Astrocyte of the cerebellum (primary cell): ENCODE measurements around the gene MAN1A1.

ENCODE experiments used
- DNase-seq: peaks from one replicate; pipeline ENCODE4 v3.0.0-alpha.2; 2011; ENCODE audit warnings: low read depth
- H3K4me3 ChIP-seq: 2 replicates; pipeline ENCODE4 v1.5.1; 2011; ENCODE audit warnings: mild to moderate bottlenecking, low read depth, low read length, moderate library complexity
- in situ Hi-C: cut with HindIII; loops from 2 replicates; pipeline ENCODE4 v1.10.0; 2017; ENCODE audit warnings: low sequenced_read_pairs
- TF ChIP-seq, protein P1 (sequence below): IDR thresholded peaks from 2 replicates; pipeline ENCODE4 v1.5.1; 2012; ENCODE audit warnings: low read length, low read depth, moderate library complexity, mild to moderate bottlenecking; ENCODE audit errors: missing control alignments

Gene MAN1A1

DNA sequence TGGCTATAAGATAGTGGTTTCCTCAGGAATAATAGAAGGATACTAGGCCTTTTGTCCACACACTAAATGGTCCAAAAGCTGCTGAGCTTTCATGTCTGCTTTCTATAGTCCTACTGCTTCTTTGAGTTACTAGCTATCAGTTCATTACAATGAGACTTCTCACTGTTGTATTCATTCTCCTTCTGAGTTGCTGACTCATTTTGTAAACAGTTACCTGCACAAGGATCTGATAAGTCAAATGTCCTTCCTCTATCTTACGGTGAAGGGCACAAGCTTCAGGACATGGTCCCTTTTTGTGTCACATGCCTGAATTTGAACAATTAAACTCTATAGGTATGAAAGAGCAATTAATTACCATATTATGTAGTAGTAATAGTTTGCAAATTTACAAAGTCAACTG lies 90.5 kb downstream of the MAN1A1 start:
- no peak for DNase-seq
- H3K4me3 ChIP-seq = no peak overlapping the region
- TF ChIP-seq, protein P1, sequence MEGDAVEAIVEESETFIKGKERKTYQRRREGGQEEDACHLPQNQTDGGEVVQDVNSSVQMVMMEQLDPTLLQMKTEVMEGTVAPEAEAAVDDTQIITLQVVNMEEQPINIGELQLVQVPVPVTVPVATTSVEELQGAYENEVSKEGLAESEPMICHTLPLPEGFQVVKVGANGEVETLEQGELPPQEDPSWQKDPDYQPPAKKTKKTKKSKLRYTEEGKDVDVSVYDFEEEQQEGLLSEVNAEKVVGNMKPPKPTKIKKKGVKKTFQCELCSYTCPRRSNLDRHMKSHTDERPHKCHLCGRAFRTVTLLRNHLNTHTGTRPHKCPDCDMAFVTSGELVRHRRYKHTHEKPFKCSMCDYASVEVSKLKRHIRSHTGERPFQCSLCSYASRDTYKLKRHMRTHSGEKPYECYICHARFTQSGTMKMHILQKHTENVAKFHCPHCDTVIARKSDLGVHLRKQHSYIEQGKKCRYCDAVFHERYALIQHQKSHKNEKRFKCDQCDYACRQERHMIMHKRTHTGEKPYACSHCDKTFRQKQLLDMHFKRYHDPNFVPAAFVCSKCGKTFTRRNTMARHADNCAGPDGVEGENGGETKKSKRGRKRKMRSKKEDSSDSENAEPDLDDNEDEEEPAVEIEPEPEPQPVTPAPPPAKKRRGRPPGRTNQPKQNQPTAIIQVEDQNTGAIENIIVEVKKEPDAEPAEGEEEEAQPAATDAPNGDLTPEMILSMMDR = no peak
- in situ Hi-C loops = no loop called here

DNA sequence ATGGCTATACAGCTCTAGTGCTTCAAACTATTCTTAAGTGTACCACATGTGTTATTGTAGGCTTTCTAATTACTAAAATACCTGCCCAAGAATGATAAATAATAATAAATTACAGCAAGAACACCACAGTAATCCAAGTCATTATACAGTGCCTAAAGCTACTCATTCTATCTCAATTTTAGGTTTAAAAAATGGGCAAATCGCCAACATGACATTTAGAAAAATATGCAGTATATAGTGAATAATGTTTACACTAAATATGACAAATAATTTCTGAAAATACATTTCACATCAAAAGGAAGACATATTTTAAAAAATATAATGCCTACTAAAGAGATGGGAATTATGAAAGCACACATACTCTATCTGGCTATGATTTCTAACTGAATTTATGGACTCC lies 91.8 kb downstream of the MAN1A1 start:
- H3K4me3 ChIP-seq = no peak overlapping the region
- DNase-seq = no peak
- TF ChIP-seq, protein P1 = no peak
- in situ Hi-C loops = no loop called here

DNA sequence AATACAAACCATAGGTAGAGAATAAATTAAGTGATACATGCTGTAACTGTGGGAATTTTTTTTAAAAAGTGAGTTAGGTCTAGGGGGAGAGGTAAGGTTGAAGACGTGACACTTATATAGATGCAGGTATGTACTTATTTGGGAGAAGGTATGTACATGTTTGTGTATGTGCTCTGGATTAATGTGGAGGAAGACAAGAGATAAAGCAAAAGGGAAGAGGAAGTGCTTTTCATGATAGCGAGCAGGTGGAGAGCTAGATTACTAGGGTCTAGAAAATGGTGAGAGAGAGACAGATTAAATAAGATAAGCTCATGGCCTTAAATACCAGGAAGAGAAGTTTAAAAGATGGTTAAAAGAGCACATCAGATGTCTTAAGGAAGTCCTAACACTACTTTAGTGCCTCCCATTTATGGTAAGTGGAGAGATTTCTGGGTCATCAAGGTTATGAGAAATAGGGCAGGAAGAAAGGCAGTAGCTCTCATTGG lies 92.5 kb downstream of the MAN1A1 start:
- TF ChIP-seq, protein P1 = no peak
- H3K4me3 ChIP-seq = no peak overlapping the region
- in situ Hi-C loops = no loop called here
- no peak for DNase-seq

DNA sequence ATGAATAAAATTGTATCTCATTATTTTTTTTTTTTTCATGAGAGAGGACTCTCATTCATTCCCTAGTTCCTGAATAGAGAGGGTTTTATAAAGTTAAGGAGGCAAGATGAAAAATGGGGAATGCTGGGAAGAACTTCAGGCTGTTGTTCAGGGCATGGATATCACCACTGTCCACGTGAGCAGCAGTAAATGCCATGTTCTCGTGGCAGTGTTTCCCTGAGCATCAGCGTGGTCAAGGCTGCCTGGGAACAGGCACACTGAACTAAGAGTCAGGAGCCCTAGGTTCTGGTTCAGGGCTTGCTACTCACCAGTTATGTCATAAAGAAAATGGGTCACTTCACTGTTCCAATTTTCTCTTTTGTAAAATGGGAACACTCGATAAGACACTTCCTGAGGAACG lies 93.2 kb downstream of the MAN1A1 start:
- TF ChIP-seq, protein P1 = no peak
- DNase-seq = no peak
- no peak overlapping the region for H3K4me3 ChIP-seq
- in situ Hi-C loops = no loop called here

DNA sequence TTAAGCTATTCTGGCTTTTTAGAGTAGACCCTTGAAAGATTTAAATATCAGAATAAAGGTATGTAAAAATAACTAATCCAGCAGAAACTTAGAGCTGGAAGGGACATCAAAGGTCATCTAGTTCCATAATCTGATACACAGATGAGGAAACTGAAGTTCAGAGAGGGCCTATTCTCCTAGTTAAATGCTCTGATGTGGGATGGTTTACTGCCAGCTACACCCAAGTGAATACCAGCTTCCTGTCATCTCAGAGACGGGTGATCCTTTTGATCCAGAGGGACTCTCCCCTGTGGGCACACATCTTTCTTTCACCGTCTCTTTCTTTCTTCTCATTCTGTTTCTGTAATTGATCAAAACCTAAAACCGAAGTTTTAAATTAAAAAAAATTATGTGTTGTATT lies 94.1 kb downstream of the MAN1A1 start:
- DNase-seq = no peak
- in situ Hi-C loops = no loop called here

DNA sequence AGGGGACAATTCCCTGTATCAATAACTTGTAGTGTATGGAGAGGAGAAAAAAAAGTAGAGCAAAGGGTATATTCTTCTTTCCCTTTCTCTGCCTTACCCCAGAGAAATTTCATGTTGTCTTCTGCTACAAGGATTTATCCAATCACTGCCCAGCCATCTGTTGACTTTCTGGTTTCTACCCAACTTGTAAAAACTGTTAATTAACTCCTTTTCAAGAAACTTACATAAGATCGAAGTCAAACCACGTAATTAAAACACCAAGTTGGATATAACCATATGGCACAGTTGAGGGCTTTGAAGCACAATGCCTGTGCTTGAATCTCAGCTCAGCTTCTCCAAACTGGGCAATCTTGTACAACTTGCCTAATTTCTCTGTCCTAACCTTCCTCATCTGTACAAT lies 99.5 kb downstream of the MAN1A1 start:
- H3K4me3 ChIP-seq = no peak overlapping the region
- no peak for DNase-seq
- TF ChIP-seq, protein P1 = no peak
- in situ Hi-C loops = no loop called here

More for the DNA sequence above, 94.1 kb downstream of the MAN1A1 start:
- H3K4me3 ChIP-seq = no peak overlapping the region
- TF ChIP-seq, protein P1 = no peak

DNA sequence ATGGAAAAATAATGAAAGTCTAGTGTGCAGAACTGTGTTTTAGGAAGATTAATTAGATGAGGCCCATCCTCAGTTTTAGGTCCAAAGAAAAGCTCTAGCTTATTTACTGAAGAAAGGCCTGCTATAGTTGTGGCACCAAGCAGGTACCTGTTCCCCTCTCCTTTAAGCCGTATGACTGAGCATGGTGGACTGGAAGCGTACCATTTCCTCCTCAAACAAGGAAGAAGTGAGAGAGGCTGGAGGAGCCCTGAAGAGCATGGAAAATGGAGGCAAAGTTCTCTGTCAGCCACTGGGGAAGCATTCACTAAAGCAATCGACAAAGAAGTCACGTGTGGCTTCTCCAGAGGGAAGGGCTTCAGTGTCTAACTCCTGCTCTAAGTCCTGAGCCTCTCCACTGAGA lies 100.2 kb downstream of the MAN1A1 start:
- no peak for DNase-seq
- no peak overlapping the region for H3K4me3 ChIP-seq
- TF ChIP-seq, protein P1 = no peak
- in situ Hi-C loops = no loop called here
